Inferior parietal cortex (tissue), 1 donor: Measurements from ENCODE around the gene UBE2QL1.

ENCODE experiments used
- DNase-seq: peaks from one replicate; pipeline ENCODE4 v3.0.0-alpha.2; 2016; ENCODE audit errors: extremely low spot score

The UBE2QL1 gene

GRCh38 chr5:6427694-6428093, 21.0 kb upstream of the UBE2QL1 start:
- no peak for DNase-seq

- no peak for DNase-seq
Measured at GRCh38 chr5:6430418-6431028, 18.1 kb upstream of the UBE2QL1 start.

GRCh38 chr5:6431214-6432195, 17.2 kb upstream of the UBE2QL1 start:
- no peak for DNase-seq

- no peak for DNase-seq
Measured at GRCh38 chr5:6432206-6432605, 16.5 kb upstream of the UBE2QL1 start.

GRCh38 chr5:6434731-6435130, 13.9 kb upstream of the UBE2QL1 start:
- DNase-seq = no peak

GRCh38 chr5:6435356-6435755, 13.3 kb upstream of the UBE2QL1 start:
- no peak for DNase-seq

- no peak for DNase-seq
Measured at GRCh38 chr5:6436715-6437331, 11.8 kb upstream of the UBE2QL1 start.

GRCh38 chr5:6439588-6440550, 8.8 kb upstream of the UBE2QL1 start:
- no peak for DNase-seq

- no peak for DNase-seq
Measured at GRCh38 chr5:6442333-6442732, 6.3 kb upstream of the UBE2QL1 start.

GRCh38 chr5:6443326-6443725, 5.3 kb upstream of the UBE2QL1 start:
- DNase-seq = no peak

GRCh38 chr5:6446042-6446441, 2.6 kb upstream of the UBE2QL1 start:
- no peak for DNase-seq

GRCh38 chr5:6446626-6447309, 1.9 kb upstream of the UBE2QL1 start:
- no peak for DNase-seq

- DNase-seq = no peak
Measured at GRCh38 chr5:6447384-6448140, 1.1 kb upstream of the UBE2QL1 start.

- no peak for DNase-seq
Measured at GRCh38 chr5:6448141-6448491, 543 bp upstream of the UBE2QL1 start.

- DNase-seq = no peak
Measured at GRCh38 chr5:6449465-6450158, 953 bp downstream of the UBE2QL1 start.

- DNase-seq = no peak
Measured at GRCh38 chr5:6450319-6450833, 1.7 kb downstream of the UBE2QL1 start.

- DNase-seq = no peak
Measured at GRCh38 chr5:6452622-6453504, 4.2 kb downstream of the UBE2QL1 start.

- DNase-seq = no peak
Measured at GRCh38 chr5:6453937-6454560, 5.4 kb downstream of the UBE2QL1 start.
